CD8-positive, alpha-beta memory T cell (primary cell): ENCODE measurements around the gene PLAA. TPM values are rescaled to one million over a fixed set of nuclear protein-coding genes. Genes with fewer than 3 reads are reported as not detected.

Experiments used
- CTCF ChIA-PET: fragments of 350-600 bp; sonication (Branson Sonifier 250); formaldehyde crosslinking; loops from one replicate; lab custom pipeline; 2021; ENCODE audit warnings: antibody characterized with exemption; lab: Charles Lee
- POLR2A ChIA-PET: fragments of 350-600 bp; sonication (Branson Sonifier 250); formaldehyde crosslinking; loops from one replicate; lab custom pipeline; 2021; ENCODE audit warnings: antibody characterized with exemption; lab: Charles Lee
- DNase-seq, 5 donors: peaks; one replicate each; pipeline versions ENCODE4 v3.0.0 to v3.0.0-alpha.2; 2020 to 2022; ENCODE audit warnings: mixed read lengths in 1 of 5
- H3K27ac ChIP-seq: one replicate; pipeline ENCODE4 v1.7.0; 2013; ENCODE audit warnings: low read depth, mild to moderate bottlenecking, low read length, moderate library complexity
- H3K27me3 ChIP-seq: 2 replicates; pipeline ENCODE4 v1.7.0; 2013; ENCODE audit warnings: low read length, mild to moderate bottlenecking; ENCODE audit not compliant: insufficient read depth, poor library complexity, severe bottlenecking
- H3K36me3 ChIP-seq: 2 replicates; pipeline ENCODE4 v1.7.0; 2013; ENCODE audit warnings: mild to moderate bottlenecking, low read length, moderate library complexity; ENCODE audit not compliant: insufficient read depth
- H3K4me1 ChIP-seq: 2 replicates; pipeline ENCODE4 v1.7.0; 2013; ENCODE audit warnings: mild to moderate bottlenecking, low read length, moderate library complexity; ENCODE audit not compliant: insufficient read depth
- H3K4me3 ChIP-seq: 2 replicates; pipeline ENCODE4 v1.7.0; 2013; ENCODE audit warnings: mild to moderate bottlenecking, low read length
- H3K9me3 ChIP-seq: 2 replicates; pipeline ENCODE4 v1.7.0; 2013; ENCODE audit warnings: mild to moderate bottlenecking, low read length
- H3K27ac Mint-ChIP-seq, 8 donors: one replicate each; pipeline ENCODE4 v1.8.0; 2020 to 2021; ENCODE audit warnings: mixed read lengths in 8 of 8, mild to moderate bottlenecking in 6 of 8, inconsistent platforms in 3 of 8, moderate library complexity in 3 of 8
- H3K27me3 Mint-ChIP-seq, 2 donors: one replicate each; pipeline ENCODE4 v1.8.0; 2020 to 2021; ENCODE audit warnings: mixed read lengths in 2 of 2, mild to moderate bottlenecking in 1 of 2, moderate library complexity in 1 of 2
- H3K36me3 Mint-ChIP-seq, 3 donors: one replicate each; pipeline ENCODE4 v1.8.0; 2020 to 2021; ENCODE audit warnings: mixed read lengths in 3 of 3, inconsistent platforms in 1 of 3, mild to moderate bottlenecking in 1 of 3
- H3K4me1 Mint-ChIP-seq, 3 donors: one replicate each; pipeline ENCODE4 v1.8.0; 2020 to 2021; ENCODE audit warnings: mixed read lengths in 3 of 3, inconsistent platforms in 1 of 3, mild to moderate bottlenecking in 1 of 3
- H3K4me3 Mint-ChIP-seq, 7 donors: one replicate each; pipeline ENCODE4 v1.8.0; 2020 to 2021; ENCODE audit warnings: mixed read lengths in 7 of 7, mild to moderate bottlenecking in 6 of 7, moderate library complexity in 4 of 7, inconsistent platforms in 2 of 7
- H3K9me3 Mint-ChIP-seq, 5 donors: one replicate each; pipeline ENCODE4 v1.8.0; 2020 to 2022; ENCODE audit warnings: mixed read lengths in 5 of 5, mild to moderate bottlenecking in 3 of 5, moderate library complexity in 2 of 5, inconsistent platforms in 1 of 5
- polyA plus RNA-seq: library from polyadenylated mRNA; unstranded; fragments of 300-500 nt; fragmentation: Illumina TruSeq; gene quantifications from one replicate; pipeline ENCODE4 v1.2.3, GENCODE V29; 2021
- total RNA-seq, 2 experiments: library from RNA; stranded (reverse); gene quantifications; one replicate each; pipeline ENCODE4 v1.2.3, GENCODE V29; 2021

The PLAA gene
- total and polyA plus RNA-seq, 3 experiments from 2014 or later: 18.7 to 41.8 (median 39.2) TPM

GRCh38 chr9:26925609-26926008 is 21.4 kb downstream of the PLAA start:
- H3K4me3 ChIP-seq: no peak overlapping the region
- H3K36me3 Mint-ChIP-seq: peaks cover 18 to 88% (median 33%) of the 10 kb centered on the region in 3 donors
- no peak overlapping the region for H3K27ac ChIP-seq
- no peaks in the 10 kb centered on the region for H3K27me3 Mint-ChIP-seq
- no peak for DNase-seq
- POLR2A ChIA-PET: no interaction called here
- CTCF ChIA-PET: no interaction called here
- H3K4me1 Mint-ChIP-seq: no peaks in the 10 kb centered on the region
- H3K4me1 ChIP-seq: no peaks in the 10 kb centered on the region
- peaks cover 46% of the 10 kb centered on the region for H3K36me3 ChIP-seq
- H3K27ac Mint-ChIP-seq: peak overlapping the region in 2 of 8 donors; percentile 51 to 67
- no peaks in the 10 kb centered on the region for H3K9me3 Mint-ChIP-seq
- H3K4me3 Mint-ChIP-seq: no peak overlapping the region
- H3K27me3 ChIP-seq: no peaks in the 10 kb centered on the region
- no peaks in the 10 kb centered on the region for H3K9me3 ChIP-seq

- Histone ChIP-seq H3K27me3 (no peaks in the 10 kb centered on the region), H3K4me3 (no peak overlapping the region), H3K9me3 (no peaks in the 10 kb centered on the region), H3K36me3 (peaks cover 47% of the 10 kb centered on the region), H3K4me1 (no peaks in the 10 kb centered on the region), H3K27ac (no peak overlapping the region)
- ChIA-PET CTCF (no interaction called here), POLR2A (no interaction called here)
- no peak overlapping the region for H3K4me3 Mint-ChIP-seq
- no peaks in the 10 kb centered on the region for H3K27me3 Mint-ChIP-seq
- no peak overlapping the region for H3K27ac Mint-ChIP-seq
- no peaks in the 10 kb centered on the region for H3K4me1 Mint-ChIP-seq
- H3K36me3 Mint-ChIP-seq: peaks cover 12 to 92% (median 42%) of the 10 kb centered on the region in 3 donors
- no peak for DNase-seq
- no peaks in the 10 kb centered on the region for H3K9me3 Mint-ChIP-seq
These were observed 27.3 kb downstream of the PLAA start for GRCh38 chr9:26919698-26920097.

- Histone ChIP-seq H3K36me3 (peaks cover 23% of the 10 kb centered on the region), H3K27ac (no peak overlapping the region), H3K4me1 (no peaks in the 10 kb centered on the region), H3K27me3 (no peaks in the 10 kb centered on the region), H3K9me3 (no peaks in the 10 kb centered on the region), H3K4me3 (no peak overlapping the region)
- no peaks in the 10 kb centered on the region for H3K9me3 Mint-ChIP-seq
- DNase-seq: no peak
- H3K36me3 Mint-ChIP-seq: peaks cover 12 to 67% (median 33%) of the 10 kb centered on the region in 3 donors
- H3K27me3 Mint-ChIP-seq: no peaks in the 10 kb centered on the region
- ChIA-PET POLR2A (no interaction called here), CTCF (no interaction called here)
- no peaks in the 10 kb centered on the region for H3K4me1 Mint-ChIP-seq
- peak overlapping the region in 1 of 8 donors; percentile 58 for H3K27ac Mint-ChIP-seq
- H3K4me3 Mint-ChIP-seq: no peak overlapping the region
These were observed 33.8 kb downstream of the PLAA start for GRCh38 chr9:26913138-26913668.

- DNase-seq: no peak
- Mint-ChIP-seq H3K9me3 (no peaks in the 10 kb centered on the region), H3K27me3 (no peaks in the 10 kb centered on the region), H3K36me3 (peaks cover 7 to 53% (median 28%) of the 10 kb centered on the region in 3 donors), H3K27ac (peak overlapping the region in 1 of 8 donors; percentile 23), H3K4me1 (no peaks in the 10 kb centered on the region), H3K4me3 (no peak overlapping the region)
- no peaks in the 10 kb centered on the region for H3K9me3 ChIP-seq
- no peak overlapping the region for H3K27ac ChIP-seq
- no peak overlapping the region for H3K4me3 ChIP-seq
- no peaks in the 10 kb centered on the region for H3K27me3 ChIP-seq
- peaks cover 14% of the 10 kb centered on the region for H3K36me3 ChIP-seq
- ChIA-PET CTCF (no interaction called here), POLR2A (no interaction called here)
- no peaks in the 10 kb centered on the region for H3K4me1 ChIP-seq
These were observed 42.4 kb downstream of the PLAA start for GRCh38 chr9:26904671-26905070.

DNA sequence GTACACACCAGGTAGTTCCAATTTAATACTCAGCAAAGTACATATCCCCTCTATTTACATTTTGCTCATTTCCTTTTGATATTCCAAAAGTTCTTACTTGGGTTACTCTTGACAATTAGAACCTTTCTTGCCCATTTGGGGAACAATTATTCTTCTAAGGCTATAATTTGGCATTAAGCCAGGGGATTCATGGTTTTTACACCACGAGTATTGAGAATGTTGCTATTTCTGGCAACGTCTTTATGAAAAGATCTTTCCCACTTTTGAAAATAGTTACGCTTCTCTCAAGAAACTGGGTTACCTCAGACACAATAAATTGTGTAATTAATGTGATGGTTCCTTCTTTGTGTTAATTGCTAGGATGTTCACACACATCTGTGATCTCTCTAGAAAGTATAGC is 43.0 kb downstream of the PLAA start:
- no peaks in the 10 kb centered on the region for H3K4me1 Mint-ChIP-seq
- H3K27me3 ChIP-seq: no peaks in the 10 kb centered on the region
- no peak overlapping the region for H3K27ac ChIP-seq
- peaks cover 14% of the 10 kb centered on the region for H3K36me3 ChIP-seq
- H3K9me3 Mint-ChIP-seq: no peaks in the 10 kb centered on the region
- no peak overlapping the region for H3K4me3 ChIP-seq
- no peak overlapping the region for H3K27ac Mint-ChIP-seq
- H3K4me1 ChIP-seq: no peaks in the 10 kb centered on the region
- ChIA-PET CTCF (no interaction called here), POLR2A (no interaction called here)
- no peak overlapping the region for H3K4me3 Mint-ChIP-seq
- no peak for DNase-seq
- H3K9me3 ChIP-seq: no peaks in the 10 kb centered on the region
- H3K27me3 Mint-ChIP-seq: no peaks in the 10 kb centered on the region
- H3K36me3 Mint-ChIP-seq: peaks cover 3 to 50% (median 27%) of the 10 kb centered on the region in 3 donors

- CTCF ChIA-PET: interaction anchor here (1.2 to 2.7 kb wide), 3 partner anchors 49 to 63 kb away, joined by 3 to 15 read pairs (median 3); partner anchors contain the start of gene IFT74
- POLR2A ChIA-PET: interaction anchor here (0.5 to 2.0 kb wide), 4 partner anchors 50 to 63 kb away, joined by 3 to 11 read pairs (median 4); partner anchors contain the start of genes IFT74 and PLAA
- Histone ChIP-seq H3K4me1 (peaks cover 29% of the 10 kb centered on the region), H3K27me3 (no peaks in the 10 kb centered on the region), H3K27ac (peak overlapping the region; percentile 98), H3K9me3 (no peaks in the 10 kb centered on the region), H3K4me3 (peak overlapping the region; percentile 93), H3K36me3 (no peaks in the 10 kb centered on the region)
- DNase-seq: no peak
- Mint-ChIP-seq H3K27ac (peak overlapping the region; percentile 95 to 100 (median 100)), H3K4me1 (peaks cover 31 to 47% (median 46%) of the 10 kb centered on the region in 3 donors), H3K36me3 (peaks cover 0 to 16% (median 5%) of the 10 kb centered on the region in 3 donors), H3K4me3 (peak overlapping the region; percentile 95 to 100 (median 100)), H3K27me3 (peaks cover 0 to 3% of the 10 kb centered on the region in 2 donors), H3K9me3 (peaks cover 0 to 4% (median 2%) of the 10 kb centered on the region in 5 donors)
These were observed 53.9 kb downstream of the PLAA start for GRCh38 chr9:26893030-26893676.

DNA sequence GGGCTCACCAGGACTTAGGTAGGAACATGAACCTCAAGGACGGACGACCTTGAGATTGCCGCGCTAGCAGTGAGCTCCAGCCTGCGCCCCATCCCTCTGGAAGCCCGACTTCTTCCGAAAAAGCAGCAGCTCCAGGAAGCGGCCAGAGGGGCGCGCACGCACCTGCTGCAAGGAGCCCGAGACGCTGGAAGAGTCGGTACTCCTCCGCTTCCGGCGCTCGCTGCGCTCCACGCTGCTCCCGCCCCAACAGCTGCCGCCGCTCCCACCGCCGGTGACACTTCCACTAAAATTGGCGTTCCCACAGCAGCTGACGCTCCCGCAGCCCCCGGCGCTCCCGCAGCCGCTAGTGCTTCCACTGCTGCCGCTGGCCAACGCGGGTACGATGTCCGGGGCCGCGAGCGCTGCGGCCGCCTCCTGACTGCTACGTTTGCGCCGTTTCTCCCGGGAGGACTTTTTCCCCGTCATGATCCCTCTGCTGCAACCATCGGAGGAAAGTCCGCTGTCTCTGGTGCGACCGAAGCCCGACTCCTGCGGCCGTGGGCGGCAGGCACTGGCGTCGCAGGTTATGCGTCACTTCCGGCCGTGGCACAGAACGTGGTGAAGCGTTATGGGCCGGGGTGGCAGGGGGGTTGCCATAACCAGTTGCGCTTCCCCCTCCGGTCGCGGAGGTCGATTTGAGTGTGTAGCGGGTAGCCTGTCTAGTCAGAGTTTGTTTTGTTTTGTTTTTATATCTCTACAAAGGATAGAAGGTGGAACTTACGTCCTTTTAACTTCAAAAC is 54.6 kb downstream of the PLAA start, which contains the start of gene CAAP1:
TSS of gene CAAP1 (minus strand) at position 552 of the 779 bp plus-strand sequence. CDS start at position 465, 87 bp downstream.
- POLR2A ChIA-PET: interaction anchor here (0.5 to 2.0 kb wide), 5 partner anchors 18 to 64 kb away, joined by 3 to 11 read pairs (median 5); partner anchors contain the start of genes IFT74 and PLAA
- Mint-ChIP-seq H3K27me3 (peaks cover 0 to 3% of the 10 kb centered on the region in 2 donors), H3K27ac (peak within 1 kb of the TSS; percentile 95 to 100 (median 100)), H3K9me3 (peaks cover 0 to 4% (median 2%) of the 10 kb centered on the region in 5 donors), H3K4me1 (peaks cover 34 to 51% (median 51%) of the 10 kb centered on the region in 3 donors), H3K36me3 (peaks cover 0 to 20% (median 5%) of the 10 kb centered on the region in 3 donors), H3K4me3 (peak within 1 kb of the TSS; percentile 95 to 100 (median 100))
- CTCF ChIA-PET: interaction anchor here (0.8 to 2.7 kb wide), 8 partner anchors 8 to 64 kb away, joined by 3 to 15 read pairs (median 3); partner anchors contain the start of gene IFT74
- Histone ChIP-seq H3K36me3 (no peaks in the 10 kb centered on the region), H3K4me3 (peak within 1 kb of the TSS; percentile 93), H3K27me3 (no peaks in the 10 kb centered on the region), H3K4me1 (peaks cover 31% of the 10 kb centered on the region), H3K9me3 (no peaks in the 10 kb centered on the region), H3K27ac (peak within 1 kb of the TSS; percentile 98)
- peak; percentile 86 to 95 (median 88) for DNase-seq
